Measurements from ENCODE around the gene MACROD2.

The MACROD2 gene

DNA sequence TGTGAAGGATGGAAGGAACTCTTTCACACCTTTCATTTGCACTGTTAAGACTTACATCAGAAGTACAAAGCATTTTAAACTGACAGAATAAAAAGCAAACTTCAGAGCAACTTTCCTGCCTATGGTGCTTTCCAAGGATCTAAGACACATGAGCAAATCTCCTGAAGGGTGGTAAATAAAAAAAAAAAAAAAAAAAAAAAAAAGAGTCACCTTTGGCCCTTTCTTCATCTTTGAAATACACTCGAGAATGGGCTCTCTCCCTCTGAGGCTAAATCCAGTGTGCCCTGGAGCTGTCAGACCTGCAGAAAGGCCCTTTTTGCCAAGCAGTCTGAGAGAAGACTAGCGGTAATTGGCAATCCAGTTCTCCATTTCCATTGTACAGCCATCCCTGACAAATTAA lies 1455.9 kb downstream of the MACROD2 start:
- DNase-seq (ENCODE audit: low read depth in 4 of 4, low spot score in 1 of 4), result no peak

- DNase-seq (ENCODE audit: low read depth in 4 of 4, low spot score in 1 of 4), result no peak
These were observed 1460.0 kb downstream of the MACROD2 start for GRCh38 chr20:15455279-15455678.

DNA sequence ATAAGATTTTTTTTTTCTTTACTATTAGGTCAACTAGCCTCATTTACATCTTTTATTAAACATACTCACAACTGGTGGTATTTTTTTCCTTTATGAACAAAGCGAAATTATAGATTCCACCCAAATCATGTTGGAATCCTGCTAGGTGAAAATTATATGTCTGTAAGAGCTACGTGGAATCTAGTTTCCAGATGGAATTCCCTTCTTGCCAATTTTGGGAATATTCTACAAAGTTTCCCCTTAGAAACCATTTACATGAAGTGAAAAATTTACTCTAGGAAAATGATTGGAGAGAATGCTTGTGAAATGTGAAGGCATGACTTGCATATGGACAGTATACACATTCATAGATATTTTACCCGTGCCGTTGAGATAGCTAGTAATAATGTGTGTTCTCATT lies 1466.6 kb downstream of the MACROD2 start:
- no peak for DNase-seq (ENCODE audit: low read depth in 4 of 4, low spot score in 1 of 4)

GRCh38 chr20:15475483-15475882 lies 1480.2 kb downstream of the MACROD2 start:
- no peak for DNase-seq (ENCODE audit: low read depth in 4 of 4, low spot score in 1 of 4)

GRCh38 chr20:15476186-15476585 lies 1480.9 kb downstream of the MACROD2 start:
- DNase-seq (ENCODE audit: low read depth in 4 of 4, low spot score in 1 of 4), result no peak

GRCh38 chr20:15476781-15477180 lies 1481.5 kb downstream of the MACROD2 start:
- DNase-seq (ENCODE audit: low read depth in 4 of 4, low spot score in 1 of 4), result no peak

DNA sequence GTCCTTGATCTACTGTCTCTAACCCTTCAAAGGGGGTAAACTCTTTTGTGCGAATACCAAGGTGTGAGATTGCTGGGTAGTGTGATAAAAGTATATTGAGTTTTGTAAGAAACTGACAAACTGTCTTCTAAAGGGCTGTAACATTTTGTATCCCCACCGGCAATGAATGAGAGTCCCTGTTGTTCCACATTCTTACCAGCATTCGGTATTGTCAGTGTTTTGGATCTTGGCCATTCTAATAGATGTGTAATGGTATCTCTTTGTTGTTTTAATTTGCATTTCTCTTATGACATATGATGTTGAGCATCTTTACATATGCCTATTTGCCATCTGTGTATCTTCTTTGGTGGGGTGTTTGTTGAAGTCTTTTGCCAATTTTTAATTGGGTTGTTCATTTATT lies 1487.2 kb downstream of the MACROD2 start:
- DNase-seq (ENCODE audit: low read depth in 4 of 4, low spot score in 1 of 4), result no peak

GRCh38 chr20:15485519-15485918 lies 1490.2 kb downstream of the MACROD2 start:
- DNase-seq (ENCODE audit: low read depth in 4 of 4, low spot score in 1 of 4), result no peak

- no peak for DNase-seq (ENCODE audit: low read depth in 4 of 4, low spot score in 1 of 4)
These were observed 1491.7 kb downstream of the MACROD2 start for GRCh38 chr20:15487030-15487429.

DNA sequence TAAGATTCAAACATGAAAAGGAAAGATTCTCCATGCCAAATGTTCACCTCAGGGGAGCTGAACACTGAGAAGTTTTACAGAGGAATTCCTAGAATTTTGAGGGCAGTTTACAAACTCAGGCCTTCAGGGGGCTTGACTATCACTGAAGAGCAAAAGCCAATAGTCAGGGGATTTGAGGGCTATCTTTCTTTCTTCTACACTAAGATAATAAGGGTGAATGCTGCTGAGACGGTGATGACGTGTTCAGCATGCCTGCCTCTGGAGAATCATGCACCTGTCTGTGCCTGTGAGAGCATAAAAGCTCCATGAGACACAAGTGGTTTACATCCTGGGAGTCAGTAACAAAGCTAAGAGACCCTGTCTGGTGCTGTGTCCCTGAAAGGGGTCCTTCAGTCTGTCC lies 1492.4 kb downstream of the MACROD2 start:
- DNase-seq (ENCODE audit: low read depth in 4 of 4, low spot score in 1 of 4), result no peak

- DNase-seq (ENCODE audit: low read depth in 4 of 4, low spot score in 1 of 4), result no peak
These were observed 1496.3 kb downstream of the MACROD2 start for GRCh38 chr20:15491575-15491974.

- DNase-seq (ENCODE audit: low read depth in 4 of 4, low spot score in 1 of 4), result no peak
These were observed 1499.5 kb downstream of the MACROD2 start for GRCh38 chr20:15494851-15495250.

DNA sequence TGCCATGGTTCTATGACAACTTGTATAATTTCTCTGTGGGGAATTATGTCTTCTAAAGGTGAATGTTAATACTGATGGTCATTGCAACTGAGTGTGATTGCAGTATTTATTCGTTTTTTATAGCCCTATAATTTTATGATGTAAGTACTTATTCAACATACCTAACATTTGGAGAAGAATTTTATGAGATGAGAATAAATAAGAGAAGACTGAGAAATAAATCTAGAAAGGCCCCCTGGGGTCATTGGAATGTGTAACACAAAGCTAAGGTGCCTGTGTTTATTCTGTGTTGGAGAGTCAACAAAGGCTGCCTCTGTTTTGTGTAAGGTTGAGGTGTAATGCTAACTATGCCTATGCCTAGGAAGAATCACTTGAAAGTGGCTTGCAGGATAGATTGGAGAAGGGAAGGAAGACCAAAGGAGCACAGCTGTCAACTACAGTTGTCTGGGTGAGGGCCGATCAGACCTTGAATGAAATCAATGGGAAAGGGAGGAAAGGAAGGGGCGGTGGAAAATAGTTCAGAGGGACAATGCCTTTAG lies 1501.3 kb downstream of the MACROD2 start:
- no peak for DNase-seq (ENCODE audit: low read depth in 4 of 4, low spot score in 1 of 4)

DNA sequence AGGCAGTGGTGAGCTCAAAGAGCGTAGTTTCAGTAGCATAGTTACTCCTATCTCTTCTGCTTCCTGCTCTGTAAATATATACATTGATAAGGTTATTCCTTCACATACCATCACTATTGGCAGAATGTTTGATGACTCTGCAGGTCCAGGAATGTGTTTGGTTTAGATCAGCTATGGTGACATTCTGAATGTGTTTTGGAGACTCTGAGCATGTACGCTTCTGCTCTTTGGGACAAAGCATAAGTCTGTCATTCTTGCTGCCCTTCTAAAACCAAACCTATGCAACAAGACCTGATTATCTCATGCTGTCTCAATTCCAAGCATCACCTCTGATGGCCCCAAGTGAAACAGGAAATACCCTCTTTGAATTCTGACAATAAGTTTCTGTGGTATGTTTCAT lies 1503.6 kb downstream of the MACROD2 start:
- no peak for DNase-seq (ENCODE audit: low read depth in 4 of 4, low spot score in 1 of 4)

DNA sequence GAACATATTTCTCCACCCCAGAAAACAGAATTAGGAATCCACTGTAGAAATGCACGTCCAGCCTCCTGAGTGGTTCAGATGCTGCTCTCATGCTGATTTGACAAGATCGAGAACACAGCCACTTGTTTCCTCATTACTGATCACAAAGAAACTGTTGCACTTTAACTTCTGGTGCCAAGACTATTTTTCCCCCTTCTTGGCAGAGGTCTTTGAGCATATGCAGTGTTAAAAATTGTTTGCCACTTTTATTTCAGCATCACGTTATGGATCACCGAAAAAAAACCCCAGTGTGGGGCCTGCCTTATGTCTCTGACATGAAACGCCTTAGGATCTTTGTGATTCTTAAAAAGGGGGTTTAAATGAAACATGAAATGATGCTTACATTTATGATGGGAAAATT lies 1511.0 kb downstream of the MACROD2 start:
- DNase-seq (ENCODE audit: low read depth in 4 of 4, low spot score in 1 of 4), result no peak

DNA sequence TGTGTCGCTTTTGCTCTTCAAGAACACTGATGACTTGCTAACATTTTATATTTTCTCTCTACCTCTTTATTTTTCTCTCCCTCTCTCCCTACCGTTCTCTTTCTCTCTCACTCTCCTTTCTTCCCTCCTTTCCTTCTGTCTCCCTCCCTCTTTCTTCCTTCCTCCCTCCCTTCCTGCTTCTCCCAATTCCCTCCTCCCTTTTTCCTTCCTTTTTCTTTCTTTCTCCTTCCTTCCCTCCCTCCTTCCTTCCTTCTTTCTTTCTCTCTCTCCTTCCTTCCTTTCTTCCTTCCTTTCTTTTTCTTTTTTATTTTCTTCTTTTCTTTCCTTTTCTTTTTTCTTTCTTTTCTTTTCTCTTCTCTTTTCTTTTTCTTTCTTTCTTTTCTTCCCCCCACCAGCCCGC lies 1511.8 kb downstream of the MACROD2 start:
- DNase-seq (ENCODE audit: low read depth in 4 of 4, low spot score in 1 of 4), result no peak

DNA sequence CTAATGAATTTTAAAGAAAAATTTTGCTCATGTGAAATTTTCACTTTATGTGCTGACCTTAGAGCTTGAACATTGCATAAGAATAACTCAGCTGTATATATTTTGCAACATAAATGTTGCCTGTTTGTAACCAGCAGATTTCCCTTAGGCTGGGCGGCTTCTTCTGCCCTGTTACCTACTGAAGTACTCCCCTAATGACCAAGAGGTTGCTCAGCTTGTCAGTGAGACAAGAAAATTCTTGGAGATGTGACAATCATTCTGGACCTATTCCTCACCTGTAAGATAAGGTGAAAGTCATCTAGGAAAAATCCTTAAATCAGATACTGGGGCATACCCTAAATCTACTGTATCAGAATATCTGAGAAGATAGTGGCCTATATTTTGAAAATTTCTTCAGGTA lies 1516.2 kb downstream of the MACROD2 start:
- DNase-seq (ENCODE audit: low read depth in 4 of 4, low spot score in 1 of 4), result no peak

GRCh38 chr20:15512916-15513315 lies 1517.6 kb downstream of the MACROD2 start:
- DNase-seq (ENCODE audit: low read depth in 4 of 4, low spot score in 1 of 4), result no peak

DNA sequence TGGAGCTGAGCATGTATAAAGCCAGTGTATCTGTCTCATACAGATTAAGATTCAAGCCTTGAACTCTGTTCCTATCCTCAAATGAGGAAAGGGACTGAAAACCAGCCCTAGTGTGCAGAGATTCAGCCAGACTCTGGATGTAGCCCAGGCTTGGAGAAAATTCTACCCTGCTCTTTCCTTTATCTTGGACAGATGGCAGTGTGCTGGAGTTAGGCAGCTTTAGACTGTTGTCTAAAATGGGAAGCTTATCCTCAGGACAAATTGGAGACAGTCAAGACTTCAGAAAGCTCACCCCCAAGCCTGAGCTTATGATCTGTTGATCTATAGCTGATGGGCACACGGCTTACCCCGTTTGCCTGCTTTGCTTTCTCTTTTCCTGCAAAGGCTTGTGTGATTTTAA lies 1520.4 kb downstream of the MACROD2 start:
- no peak for DNase-seq (ENCODE audit: low read depth in 4 of 4, low spot score in 1 of 4)

DNA sequence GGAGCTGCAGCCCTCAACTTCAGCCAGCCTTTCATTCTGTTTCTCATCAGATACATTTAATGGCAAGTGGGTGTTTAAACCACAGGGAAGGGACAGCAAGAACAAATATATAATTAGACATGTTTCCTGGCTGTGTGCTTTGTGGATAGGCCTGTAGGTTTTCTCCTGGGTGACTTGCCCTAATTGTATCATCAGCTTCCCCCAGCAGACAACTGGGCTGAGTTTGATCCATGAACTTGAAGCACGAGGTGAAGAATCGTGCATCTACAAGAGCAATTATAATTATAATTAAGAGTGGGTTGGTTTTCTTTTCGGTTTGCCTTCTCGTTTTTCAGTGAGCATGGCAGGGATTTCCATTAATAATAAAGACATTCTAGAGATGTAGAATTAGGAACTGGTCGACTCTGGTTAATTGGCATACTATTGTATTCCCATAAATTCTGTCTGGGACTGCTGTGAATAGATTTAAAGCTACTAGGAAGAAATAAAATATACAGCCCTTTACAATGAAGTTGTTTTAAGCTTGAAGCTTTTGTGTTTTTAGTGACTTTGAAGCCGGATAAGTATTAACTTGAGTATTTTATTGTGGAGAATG lies 1525.7 kb downstream of the MACROD2 start:
- no peak for DNase-seq (ENCODE audit: low read depth in 4 of 4, low spot score in 1 of 4)

DNA sequence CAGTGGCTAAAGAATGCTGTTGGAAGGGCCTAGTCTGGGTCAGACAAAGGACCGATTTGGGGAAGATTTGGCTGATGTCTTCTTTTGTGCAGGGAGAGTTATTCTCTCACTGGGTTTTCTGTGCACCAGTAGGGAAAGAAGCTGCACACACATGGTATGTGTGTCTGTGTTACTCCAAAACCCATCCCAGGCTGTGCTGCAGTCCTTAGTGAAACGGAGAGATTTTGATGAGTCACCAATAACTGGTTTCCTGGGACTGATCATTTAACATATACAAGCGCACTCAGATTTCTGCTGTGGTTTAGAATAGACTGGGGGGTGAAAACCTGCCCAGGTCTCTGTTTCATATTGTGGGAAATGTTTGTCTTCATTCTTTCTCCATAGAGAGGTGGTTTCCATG lies 1528.1 kb downstream of the MACROD2 start:
- no peak for DNase-seq (ENCODE audit: low read depth in 4 of 4, low spot score in 1 of 4)

DNA sequence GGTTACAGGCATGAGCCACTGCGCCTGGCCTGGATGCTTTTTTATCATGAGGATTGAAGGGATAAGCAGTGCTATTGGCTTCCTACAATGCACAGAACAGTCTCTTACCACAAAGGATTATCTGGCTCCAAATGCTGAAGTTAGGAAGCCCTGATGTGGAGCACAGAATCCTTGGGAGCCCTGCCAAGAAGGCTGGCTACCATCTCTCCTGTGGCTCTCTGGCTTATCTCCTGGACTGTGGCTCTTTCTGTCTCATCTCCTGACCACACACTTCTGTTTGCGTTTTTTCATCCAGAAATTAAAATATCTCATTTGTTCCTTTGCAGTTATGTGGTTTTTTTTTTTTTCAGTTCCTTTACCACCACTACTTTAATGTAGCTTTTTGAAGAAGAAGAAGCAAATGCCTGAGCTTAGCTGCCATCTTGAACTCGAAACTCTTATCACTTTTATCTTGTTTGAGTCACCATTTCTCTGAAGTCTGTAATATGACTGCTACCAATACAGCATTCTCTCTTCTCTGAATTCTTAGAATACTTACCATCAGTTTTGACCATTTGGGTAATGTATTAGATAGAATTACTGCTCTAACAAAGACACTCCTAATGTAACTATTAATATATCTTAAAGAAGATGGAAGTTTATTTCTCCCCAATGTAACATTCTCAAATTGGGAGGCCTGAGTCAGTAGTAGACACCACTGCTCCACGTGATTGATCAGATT lies 1533.2 kb downstream of the MACROD2 start:
- no peak for DNase-seq (ENCODE audit: low read depth in 4 of 4, low spot score in 1 of 4)

GRCh38 chr20:15535863-15536262 lies 1540.5 kb downstream of the MACROD2 start:
- DNase-seq (ENCODE audit: low read depth in 4 of 4, low spot score in 1 of 4), result no peak
